HG02885 (cell line): ENCODE data around the gene C2orf76.

Source experiments
- ATAC-seq: cut with Tn5 transposase; IDR thresholded peaks from one replicate; pipeline ENCODE4 v1.9.1; 2021; ENCODE audit warnings: mild to moderate bottlenecking; ENCODE audit not compliant: unreplicated experiment, poor library complexity

Gene C2orf76

GRCh38 chr2:119276864-119277263, 89.8 kb downstream of the C2orf76 start:
- no peak for ATAC-seq

- ATAC-seq: no peak
Measured at GRCh38 chr2:119267604-119268003, 99.0 kb downstream of the C2orf76 start.

GRCh38 chr2:119266091-119266589, 100.5 kb downstream of the C2orf76 start:
- no peak for ATAC-seq

GRCh38 chr2:119265693-119266066, 101.0 kb downstream of the C2orf76 start:
- ATAC-seq: no peak

- ATAC-seq: peak; percentile 98
Measured at GRCh38 chr2:119264781-119265692, 101.6 kb downstream of the C2orf76 start.

- no peak for ATAC-seq
Measured at GRCh38 chr2:119263656-119264055, 103.0 kb downstream of the C2orf76 start.

GRCh38 chr2:119263025-119263424, 103.6 kb downstream of the C2orf76 start:
- no peak for ATAC-seq

GRCh38 chr2:119261493-119262225, 105.0 kb downstream of the C2orf76 start:
- no peak for ATAC-seq

- ATAC-seq: no peak
Measured at GRCh38 chr2:119260646-119261492, 105.8 kb downstream of the C2orf76 start.

- ATAC-seq: no peak
Measured at GRCh38 chr2:119259296-119259860, 107.3 kb downstream of the C2orf76 start.

GRCh38 chr2:119257198-119257597, 109.4 kb downstream of the C2orf76 start:
- ATAC-seq: no peak

- no peak for ATAC-seq
Measured at GRCh38 chr2:119256582-119256921, 110.1 kb downstream of the C2orf76 start.

- no peak for ATAC-seq
Measured at GRCh38 chr2:119255760-119256581, 110.7 kb downstream of the C2orf76 start.

- no peak for ATAC-seq
Measured at GRCh38 chr2:119254601-119255080, 112.0 kb downstream of the C2orf76 start.

- no peak for ATAC-seq
Measured at GRCh38 chr2:119253760-119254600, 112.7 kb downstream of the C2orf76 start.

GRCh38 chr2:119253114-119253702, 113.4 kb downstream of the C2orf76 start:
- ATAC-seq: no peak
